Measurements from ENCODE around the gene UVRAG. TPM values are rescaled to one million over a fixed set of nuclear protein-coding genes. Genes with fewer than 3 reads are reported as not detected.
A peak's percentile ranks its signal among the peaks of the same experiment; 100 is the strongest.

The UVRAG gene
- total and polyA plus RNA-seq, 2 of the 13 experiments (the other 11 are each of a cell fraction or from before 2014, with no cell fraction given), result 9.7 to 17.3 TPM

DNA sequence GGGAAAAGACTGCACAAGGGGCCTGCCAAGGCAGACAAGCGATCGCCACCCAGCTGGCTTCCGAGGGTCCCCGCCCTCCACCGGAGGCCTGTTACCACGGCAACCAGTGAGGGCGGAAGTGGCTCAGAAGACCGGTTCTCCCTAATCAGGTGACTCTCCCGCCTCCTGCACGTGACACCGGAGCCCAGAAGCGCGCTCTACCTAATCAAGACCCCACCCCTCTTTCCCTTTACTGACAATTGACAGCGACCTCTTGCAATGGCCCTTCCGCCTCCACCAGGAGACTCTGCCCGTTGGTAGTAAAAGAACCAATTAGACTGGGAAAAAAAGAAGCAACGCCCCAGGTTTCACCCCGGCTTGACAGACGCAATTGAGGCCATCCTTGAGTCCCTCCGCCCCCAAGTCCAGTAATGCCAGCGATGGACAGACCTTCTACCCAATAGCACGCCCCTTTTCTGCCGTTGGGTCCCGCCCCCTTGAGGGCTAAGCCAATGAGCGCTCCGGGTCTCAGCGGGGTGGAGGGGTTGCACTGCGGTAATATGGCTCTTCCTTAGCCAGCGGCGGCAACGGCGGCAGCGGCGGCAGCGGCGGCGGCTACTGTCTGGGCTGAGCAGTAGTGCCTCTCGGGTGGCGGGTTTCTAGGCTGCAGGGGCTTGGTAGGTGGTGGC is at the start of gene UVRAG (continued):
- TF ChIP-seq, protein P1, sequence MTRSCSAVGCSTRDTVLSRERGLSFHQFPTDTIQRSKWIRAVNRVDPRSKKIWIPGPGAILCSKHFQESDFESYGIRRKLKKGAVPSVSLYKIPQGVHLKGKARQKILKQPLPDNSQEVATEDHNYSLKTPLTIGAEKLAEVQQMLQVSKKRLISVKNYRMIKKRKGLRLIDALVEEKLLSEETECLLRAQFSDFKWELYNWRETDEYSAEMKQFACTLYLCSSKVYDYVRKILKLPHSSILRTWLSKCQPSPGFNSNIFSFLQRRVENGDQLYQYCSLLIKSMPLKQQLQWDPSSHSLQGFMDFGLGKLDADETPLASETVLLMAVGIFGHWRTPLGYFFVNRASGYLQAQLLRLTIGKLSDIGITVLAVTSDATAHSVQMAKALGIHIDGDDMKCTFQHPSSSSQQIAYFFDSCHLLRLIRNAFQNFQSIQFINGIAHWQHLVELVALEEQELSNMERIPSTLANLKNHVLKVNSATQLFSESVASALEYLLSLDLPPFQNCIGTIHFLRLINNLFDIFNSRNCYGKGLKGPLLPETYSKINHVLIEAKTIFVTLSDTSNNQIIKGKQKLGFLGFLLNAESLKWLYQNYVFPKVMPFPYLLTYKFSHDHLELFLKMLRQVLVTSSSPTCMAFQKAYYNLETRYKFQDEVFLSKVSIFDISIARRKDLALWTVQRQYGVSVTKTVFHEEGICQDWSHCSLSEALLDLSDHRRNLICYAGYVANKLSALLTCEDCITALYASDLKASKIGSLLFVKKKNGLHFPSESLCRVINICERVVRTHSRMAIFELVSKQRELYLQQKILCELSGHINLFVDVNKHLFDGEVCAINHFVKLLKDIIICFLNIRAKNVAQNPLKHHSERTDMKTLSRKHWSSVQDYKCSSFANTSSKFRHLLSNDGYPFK (CRISPR knock-in tag; IDR thresholded peaks at IDR 0.05; ENCODE audit: borderline replicate concordance), result no peak; the same call in 1 of the 2 replicates
- TF ChIP-seq FOXA1 (IDR thresholded peaks at IDR 0.05) (no peak), FOXA1 (CRISPR knock-in tag; IDR thresholded peaks at IDR 0.05) (0 out of 2 replicates have a peak, but pooled peaks have one; percentile 4), ZMYM3 (CRISPR knock-in tag; IDR thresholded peaks at IDR 0.05) (no peak), HNRNPL (IDR thresholded peaks at IDR 0.05; ENCODE audit: low read depth, low read length) (0 out of 2 replicates have a peak, but pooled peaks have one; percentile 8), ZNF569 (CRISPR knock-in tag; IDR thresholded peaks at IDR 0.05; ENCODE audit: borderline replicate concordance) (no peak), ZNF546 (CRISPR knock-in tag; conservative IDR thresholded peaks at IDR 0.05) (no peak), NFE2 (CRISPR knock-in tag; IDR thresholded peaks at IDR 0.05) (no peak), ZNF614 (CRISPR knock-in tag; IDR thresholded peaks at IDR 0.05; ENCODE audit: borderline replicate concordance) (no peak), ZNF496 (CRISPR knock-in tag; IDR thresholded peaks at IDR 0.05; ENCODE audit: insufficient replicate concordance) (no peak), ZNF775 (CRISPR knock-in tag; IDR thresholded peaks at IDR 0.05; ENCODE audit: borderline replicate concordance) (no peak), KDM4B (CRISPR knock-in tag; IDR thresholded peaks at IDR 0.05) (no peak), RXRA (CRISPR knock-in tag; IDR thresholded peaks at IDR 0.05) (no peak), JARID2 (CRISPR knock-in tag; IDR thresholded peaks at IDR 0.05; ENCODE audit: insufficient replicate concordance) (no peak)
- TF ChIP-seq, protein P2, sequence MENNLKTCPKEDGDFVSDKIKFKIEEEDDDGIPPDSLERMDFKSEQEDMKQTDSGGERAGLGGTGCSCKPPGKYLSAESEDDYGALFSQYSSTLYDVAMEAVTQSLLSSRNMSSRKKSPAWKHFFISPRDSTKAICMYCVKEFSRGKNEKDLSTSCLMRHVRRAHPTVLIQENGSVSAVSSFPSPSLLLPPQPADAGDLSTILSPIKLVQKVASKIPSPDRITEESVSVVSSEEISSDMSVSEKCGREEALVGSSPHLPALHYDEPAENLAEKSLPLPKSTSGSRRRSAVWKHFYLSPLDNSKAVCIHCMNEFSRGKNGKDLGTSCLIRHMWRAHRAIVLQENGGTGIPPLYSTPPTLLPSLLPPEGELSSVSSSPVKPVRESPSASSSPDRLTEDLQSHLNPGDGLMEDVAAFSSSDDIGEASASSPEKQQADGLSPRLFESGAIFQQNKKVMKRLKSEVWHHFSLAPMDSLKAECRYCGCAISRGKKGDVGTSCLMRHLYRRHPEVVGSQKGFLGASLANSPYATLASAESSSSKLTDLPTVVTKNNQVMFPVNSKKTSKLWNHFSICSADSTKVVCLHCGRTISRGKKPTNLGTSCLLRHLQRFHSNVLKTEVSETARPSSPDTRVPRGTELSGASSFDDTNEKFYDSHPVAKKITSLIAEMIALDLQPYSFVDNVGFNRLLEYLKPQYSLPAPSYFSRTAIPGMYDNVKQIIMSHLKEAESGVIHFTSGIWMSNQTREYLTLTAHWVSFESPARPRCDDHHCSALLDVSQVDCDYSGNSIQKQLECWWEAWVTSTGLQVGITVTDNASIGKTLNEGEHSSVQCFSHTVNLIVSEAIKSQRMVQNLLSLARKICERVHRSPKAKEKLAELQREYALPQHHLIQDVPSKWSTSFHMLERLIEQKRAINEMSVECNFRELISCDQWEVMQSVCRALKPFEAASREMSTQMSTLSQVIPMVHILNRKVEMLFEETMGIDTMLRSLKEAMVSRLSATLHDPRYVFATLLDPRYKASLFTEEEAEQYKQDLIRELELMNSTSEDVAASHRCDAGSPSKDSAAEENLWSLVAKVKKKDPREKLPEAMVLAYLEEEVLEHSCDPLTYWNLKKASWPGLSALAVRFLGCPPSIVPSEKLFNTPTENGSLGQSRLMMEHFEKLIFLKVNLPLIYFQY (CRISPR knock-in tag; IDR thresholded peaks at IDR 0.05; ENCODE audit: borderline replicate concordance), result no peak
- TF ChIP-seq, protein P3, sequence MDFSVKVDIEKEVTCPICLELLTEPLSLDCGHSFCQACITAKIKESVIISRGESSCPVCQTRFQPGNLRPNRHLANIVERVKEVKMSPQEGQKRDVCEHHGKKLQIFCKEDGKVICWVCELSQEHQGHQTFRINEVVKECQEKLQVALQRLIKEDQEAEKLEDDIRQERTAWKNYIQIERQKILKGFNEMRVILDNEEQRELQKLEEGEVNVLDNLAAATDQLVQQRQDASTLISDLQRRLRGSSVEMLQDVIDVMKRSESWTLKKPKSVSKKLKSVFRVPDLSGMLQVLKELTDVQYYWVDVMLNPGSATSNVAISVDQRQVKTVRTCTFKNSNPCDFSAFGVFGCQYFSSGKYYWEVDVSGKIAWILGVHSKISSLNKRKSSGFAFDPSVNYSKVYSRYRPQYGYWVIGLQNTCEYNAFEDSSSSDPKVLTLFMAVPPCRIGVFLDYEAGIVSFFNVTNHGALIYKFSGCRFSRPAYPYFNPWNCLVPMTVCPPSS (IDR thresholded peaks at IDR 0.05), result no peak
- TF ChIP-seq, protein P4, sequence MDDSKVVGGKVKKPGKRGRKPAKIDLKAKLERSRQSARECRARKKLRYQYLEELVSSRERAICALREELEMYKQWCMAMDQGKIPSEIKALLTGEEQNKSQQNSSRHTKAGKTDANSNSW (CRISPR knock-in tag; IDR thresholded peaks at IDR 0.05; ENCODE audit: borderline replicate concordance), result no peak
- TF ChIP-seq, protein P5, sequence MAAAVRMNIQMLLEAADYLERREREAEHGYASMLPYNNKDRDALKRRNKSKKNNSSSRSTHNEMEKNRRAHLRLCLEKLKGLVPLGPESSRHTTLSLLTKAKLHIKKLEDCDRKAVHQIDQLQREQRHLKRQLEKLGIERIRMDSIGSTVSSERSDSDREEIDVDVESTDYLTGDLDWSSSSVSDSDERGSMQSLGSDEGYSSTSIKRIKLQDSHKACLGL (CRISPR knock-in tag; IDR thresholded peaks at IDR 0.05), result no peak
- TF ChIP-seq, protein P6, sequence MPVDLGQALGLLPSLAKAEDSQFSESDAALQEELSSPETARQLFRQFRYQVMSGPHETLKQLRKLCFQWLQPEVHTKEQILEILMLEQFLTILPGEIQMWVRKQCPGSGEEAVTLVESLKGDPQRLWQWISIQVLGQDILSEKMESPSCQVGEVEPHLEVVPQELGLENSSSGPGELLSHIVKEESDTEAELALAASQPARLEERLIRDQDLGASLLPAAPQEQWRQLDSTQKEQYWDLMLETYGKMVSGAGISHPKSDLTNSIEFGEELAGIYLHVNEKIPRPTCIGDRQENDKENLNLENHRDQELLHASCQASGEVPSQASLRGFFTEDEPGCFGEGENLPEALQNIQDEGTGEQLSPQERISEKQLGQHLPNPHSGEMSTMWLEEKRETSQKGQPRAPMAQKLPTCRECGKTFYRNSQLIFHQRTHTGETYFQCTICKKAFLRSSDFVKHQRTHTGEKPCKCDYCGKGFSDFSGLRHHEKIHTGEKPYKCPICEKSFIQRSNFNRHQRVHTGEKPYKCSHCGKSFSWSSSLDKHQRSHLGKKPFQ (CRISPR knock-in tag; IDR thresholded peaks at IDR 0.05; ENCODE audit: insufficient replicate concordance), result no peak

Measured in HepG2 (cell line).